B cell (primary cell): Measurements from ENCODE around the gene FMN1. TPM values are rescaled to one million over a fixed set of nuclear protein-coding genes. Genes with fewer than 3 reads are reported as not detected.

Source experiments
- ATAC-seq: fragments of 200-7000 bp; cut with Tn5 transposase; one replicate; pipeline ENCODE4 v1.10.0; 2021; ENCODE audit warnings: low read depth, mild to moderate bottlenecking, moderate number of reproducible peaks, moderate library complexity
- CTCF ChIA-PET: fragments of 350-600 bp; sonication (Branson Sonifier 250); formaldehyde crosslinking; loops from one replicate; lab custom pipeline; 2021; ENCODE audit warnings: antibody characterized with exemption, inconsistent platforms; lab: Charles Lee
- POLR2A ChIA-PET: fragments of 350-600 bp; sonication (Branson Sonifier 250); formaldehyde crosslinking; loops from one replicate; lab custom pipeline; 2021; ENCODE audit warnings: antibody characterized with exemption; lab: Charles Lee
- DNase-seq: peaks from one replicate; pipeline ENCODE4 v3.0.0; 2013
- H2AFZ ChIP-seq: 2 replicates; pipeline ENCODE4 v1.6.1; 2012; ENCODE audit warnings: mild to moderate bottlenecking, low read depth, low read length; ENCODE audit not compliant: insufficient read depth, poor library complexity, severe bottlenecking
- H3K27ac ChIP-seq, 2 donors: 1 replicate in 1 of 2; 2 replicates in 1 of 2; pipeline ENCODE4 v1.5.1; 2012 to 2013; ENCODE audit warnings: low read length in 2 of 2, mild to moderate bottlenecking in 2 of 2, moderate library complexity in 1 of 2
- H3K27me3 ChIP-seq, 4 experiments: fragments of 200-600 bp in 1 of 4; sonication (generic) in 1 of 4; replicated peaks in 1 of 4; 1 replicate in 2 of 4; 2 replicates in 2 of 4; pipeline versions ENCODE4 v1.6.1 to v1.7.0; 2013 to 2016; ENCODE audit warnings: low read length in 3 of 4, mild to moderate bottlenecking in 2 of 4, mixed read lengths in 1 of 4, moderate library complexity in 1 of 4; ENCODE audit not compliant: insufficient read depth in 4 of 4, control insufficient read depth in 3 of 4; ENCODE audit errors: control extremely low read depth in 1 of 4
- H3K36me3 ChIP-seq, 2 experiments: replicated peaks in 1 of 2; 1 replicate in 1 of 2; 2 replicates in 1 of 2; pipeline versions ENCODE4 v1.6.1 to v1.7.1; 2013; ENCODE audit warnings: low read length in 1 of 2; ENCODE audit not compliant: insufficient read depth in 2 of 2, control insufficient read depth in 1 of 2; ENCODE audit errors: control extremely low read depth in 1 of 2, extremely low read depth in 1 of 2
- H3K4me1 ChIP-seq, 2 donors: fragments of 200-600 bp in 1 of 2; sonication (generic) in 1 of 2; 1 replicate in 1 of 2; 2 replicates in 1 of 2; pipeline versions ENCODE4 v1.5.1 to v1.6.1; 2013 to 2017; ENCODE audit warnings: low read length in 2 of 2; ENCODE audit not compliant: control insufficient read depth in 2 of 2, insufficient read depth in 2 of 2
- H3K4me2 ChIP-seq: replicated peaks from 2 replicates; pipeline ENCODE3; 2012; ENCODE audit warnings: mild to moderate bottlenecking, low read depth, low read length; ENCODE audit not compliant: poor library complexity, severe bottlenecking
- H3K4me3 ChIP-seq, 5 experiments: fragments of 200-600 bp in 1 of 5; sonication (generic) in 1 of 5; 1 replicate in 3 of 5; 2 replicates in 2 of 5; pipeline versions ENCODE4 v1.5.1 to v1.7.0; 2011 to 2016; ENCODE audit warnings: low read length in 4 of 5, mild to moderate bottlenecking in 4 of 5, low read depth in 2 of 5, control low read depth in 1 of 5, moderate library complexity in 1 of 5; ENCODE audit not compliant: insufficient read depth in 1 of 5; ENCODE audit errors: control extremely low read depth in 1 of 5, extremely low read depth in 1 of 5
- H3K79me2 ChIP-seq: fragments of 200-600 bp; sonication (generic); one replicate; pipeline ENCODE4 v1.6.0; 2016; ENCODE audit warnings: low read length; ENCODE audit not compliant: control insufficient read depth, insufficient read depth
- H3K9ac ChIP-seq: fragments of 200-600 bp; sonication (generic); 2 replicates; pipeline ENCODE4 v1.6.1; 2017; ENCODE audit warnings: mild to moderate bottlenecking, low read length, moderate library complexity
- H3K9me3 ChIP-seq, 3 donors: one replicate each; pipeline versions ENCODE4 v1.6.1 to v1.7.1; 2013; ENCODE audit warnings: low read length in 2 of 3; ENCODE audit not compliant: control insufficient read depth in 2 of 3, insufficient read depth in 1 of 3; ENCODE audit errors: control extremely low read depth in 1 of 3
- H4K20me1 ChIP-seq: 2 replicates; pipeline ENCODE4 v1.6.0; 2012; ENCODE audit warnings: mild to moderate bottlenecking, low read length; ENCODE audit not compliant: insufficient read depth, control insufficient read depth, poor library complexity, severe bottlenecking
- H3K27ac Mint-ChIP-seq: one replicate; pipeline ENCODE4 v1.8.0; 2021; ENCODE audit warnings: mixed read lengths
- H3K27me3 Mint-ChIP-seq: one replicate; pipeline ENCODE4 v1.8.0; 2021; ENCODE audit warnings: mixed read lengths
- H3K4me1 Mint-ChIP-seq: one replicate; pipeline ENCODE4 v1.8.0; 2021; ENCODE audit warnings: mixed read lengths
- H3K4me3 Mint-ChIP-seq: one replicate; pipeline ENCODE4 v1.8.0; 2021; ENCODE audit warnings: mixed read lengths
- H3K9me3 Mint-ChIP-seq: one replicate; pipeline ENCODE4 v1.8.0; 2022; ENCODE audit warnings: mixed read lengths; ENCODE audit not compliant: insufficient read depth
- EZH2 ChIP-seq: IDR thresholded peaks from 2 replicates; pipeline ENCODE4 v1.6.1; 2012; ENCODE audit warnings: borderline replicate concordance, low read depth, mild to moderate bottlenecking, moderate library complexity, low read length; ENCODE audit not compliant: insufficient read depth, poor library complexity, severe bottlenecking
- WGBS: methylation state at CpG from one replicate; pipeline ENCODE4 v1.1.5; 2013; ENCODE audit warnings: missing lambda C conversion rate; ENCODE audit not compliant: insufficient coverage; 5-methylcytosine and 5-hydroxymethylcytosine counted together
- intact Hi-C: fragments of 100-400 bp; cut with micrococcal nuclease; formaldehyde crosslinking; loops from one replicate; pipeline ENCODE4 v1.10.0; 2022
- polyA plus RNA-seq: library from polyadenylated mRNA; depleted of rRNA; stranded (reverse); fragments of >200 nt; gene quantifications from 2 replicates; pipeline ENCODE4 v1.2.3, GENCODE V29; 2012
- total RNA-seq, 2 donors: library from RNA; stranded (reverse); fragments of 120-200 nt in 1 of 2; gene quantifications; 1 replicate in 1 of 2; 2 replicates in 1 of 2; pipeline versions ENCODE4 v1.2.3 to v1.2.4, GENCODE V29; 2013 to 2022
- TF ChIP-seq, protein P1 (sequence below): fragments of 200-600 bp; IDR thresholded peaks from one replicate; pipeline ENCODE4 v1.8.0; 2022; ENCODE audit warnings: antibody characterized with exemption, mild to moderate bottlenecking

Gene FMN1
- total and polyA plus RNA-seq, 2 donors (not counting 1 experiment from before 2014, with no cell fraction given): 0.21 to 0.96 TPM

DNA sequence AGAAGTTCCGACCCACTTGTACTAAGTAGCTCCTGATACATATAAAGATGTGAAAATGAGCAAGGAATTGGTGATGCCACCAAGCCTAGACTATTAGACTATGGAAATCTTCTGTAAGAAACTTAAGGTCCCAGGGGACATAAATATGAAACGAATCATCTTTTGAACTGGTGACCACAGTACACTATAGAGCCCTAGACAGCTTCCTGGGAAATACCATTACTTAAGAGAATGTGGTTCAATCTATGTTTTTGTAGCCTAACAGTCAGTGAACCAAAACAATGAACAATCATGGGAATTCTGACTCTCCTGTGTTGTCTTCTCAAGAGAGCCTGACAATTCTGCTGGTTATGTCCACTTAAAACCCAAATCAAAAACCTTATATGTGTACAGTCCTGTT lies 285.1 kb downstream of the FMN1 start:
- Histone ChIP-seq H3K27ac (no peak overlapping the region), H3K9ac (no peak overlapping the region), H3K4me2 (peak overlapping the region; percentile 68), H2AFZ (no peak overlapping the region), H4K20me1 (no peaks in the 10 kb centered on the region), H3K79me2 (no peaks in the 10 kb centered on the region), H3K9me3 (no peaks in the 10 kb centered on the region), H3K27me3 (no peaks in the 10 kb centered on the region), H3K4me1 (peaks cover 45 to 49% of the 10 kb centered on the region in 2 donors), H3K36me3 (no peaks in the 10 kb centered on the region), H3K4me3 (no peak overlapping the region)
- CTCF ChIA-PET: interaction anchor here (1.1 to 3.1 kb wide), 9 partner anchors 9 to 70 kb away, joined by 3 to 23 read pairs (median 6); no protein-coding TSS in a partner anchor
- TF ChIP-seq EZH2: no peak
- TF ChIP-seq, protein P1, sequence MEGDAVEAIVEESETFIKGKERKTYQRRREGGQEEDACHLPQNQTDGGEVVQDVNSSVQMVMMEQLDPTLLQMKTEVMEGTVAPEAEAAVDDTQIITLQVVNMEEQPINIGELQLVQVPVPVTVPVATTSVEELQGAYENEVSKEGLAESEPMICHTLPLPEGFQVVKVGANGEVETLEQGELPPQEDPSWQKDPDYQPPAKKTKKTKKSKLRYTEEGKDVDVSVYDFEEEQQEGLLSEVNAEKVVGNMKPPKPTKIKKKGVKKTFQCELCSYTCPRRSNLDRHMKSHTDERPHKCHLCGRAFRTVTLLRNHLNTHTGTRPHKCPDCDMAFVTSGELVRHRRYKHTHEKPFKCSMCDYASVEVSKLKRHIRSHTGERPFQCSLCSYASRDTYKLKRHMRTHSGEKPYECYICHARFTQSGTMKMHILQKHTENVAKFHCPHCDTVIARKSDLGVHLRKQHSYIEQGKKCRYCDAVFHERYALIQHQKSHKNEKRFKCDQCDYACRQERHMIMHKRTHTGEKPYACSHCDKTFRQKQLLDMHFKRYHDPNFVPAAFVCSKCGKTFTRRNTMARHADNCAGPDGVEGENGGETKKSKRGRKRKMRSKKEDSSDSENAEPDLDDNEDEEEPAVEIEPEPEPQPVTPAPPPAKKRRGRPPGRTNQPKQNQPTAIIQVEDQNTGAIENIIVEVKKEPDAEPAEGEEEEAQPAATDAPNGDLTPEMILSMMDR: no peak
- H3K4me1 Mint-ChIP-seq: peaks cover 58% of the 10 kb centered on the region
- ATAC-seq (no peak), DNase-seq (no peak)
- intact Hi-C loops: loop anchor here (2.0 kb wide), 1 partner anchor 75 kb away; no protein-coding TSS in a partner anchor
- H3K27ac Mint-ChIP-seq: peak overlapping the region; percentile 72
- H3K27me3 Mint-ChIP-seq: peaks cover 2% of the 10 kb centered on the region
- no CpG with 5 or more reads among the region's 2 CpGs for WGBS
- peak overlapping the region; percentile 68 for H3K4me3 Mint-ChIP-seq
- no peaks in the 10 kb centered on the region for H3K9me3 Mint-ChIP-seq
- POLR2A ChIA-PET: no interaction called here

DNA sequence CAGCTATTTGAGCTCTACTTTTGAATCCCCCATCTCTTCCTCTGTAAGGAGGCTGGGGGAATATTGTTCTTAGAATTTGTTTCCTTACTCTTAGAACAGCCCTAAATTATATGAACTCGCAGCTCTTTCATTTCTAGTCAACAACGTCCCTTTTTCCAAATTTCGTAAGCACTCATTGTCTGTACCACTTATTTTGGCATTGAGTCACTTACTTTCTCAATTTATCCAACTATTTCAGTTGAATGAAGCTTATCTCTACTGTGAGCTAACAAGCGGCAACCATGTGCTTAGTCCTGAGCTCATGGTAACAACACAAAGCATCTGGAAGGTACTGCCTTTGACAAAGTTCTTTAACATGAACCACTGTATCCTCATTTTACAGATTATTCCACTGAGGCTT lies 285.6 kb downstream of the FMN1 start:
- Histone ChIP-seq H3K9ac (peak overlapping the region; percentile 60), H3K27me3 (no peaks in the 10 kb centered on the region), H3K36me3 (no peaks in the 10 kb centered on the region), H3K4me3 (peak overlapping the region in 3 of 5 experiments; percentile 35 to 58 (median 51)), H3K9me3 (no peaks in the 10 kb centered on the region), H3K27ac (peak overlapping the region; percentile 52 to 53), H4K20me1 (no peaks in the 10 kb centered on the region), H3K79me2 (no peaks in the 10 kb centered on the region), H2AFZ (peak overlapping the region; percentile 11), H3K4me1 (peaks cover 50 to 55% of the 10 kb centered on the region in 2 donors), H3K4me2 (peak overlapping the region; percentile 68)
- intact Hi-C loops: loop anchor here (1.0 to 2.0 kb wide), 3 partner anchors 10 to 74 kb away; no protein-coding TSS in a partner anchor
- TF ChIP-seq, protein P1: no peak
- TF ChIP-seq EZH2: no peak
- Mint-ChIP-seq H3K9me3 (no peaks in the 10 kb centered on the region), H3K27ac (peak overlapping the region; percentile 72), H3K27me3 (no peaks in the 10 kb centered on the region), H3K4me1 (peaks cover 64% of the 10 kb centered on the region), H3K4me3 (peak overlapping the region; percentile 68)
- ChIA-PET POLR2A (interaction anchor here (0.9 to 1.2 kb wide), 3 partner anchors 9 to 36 kb away, joined by 3 to 9 read pairs (median 4); no protein-coding TSS in a partner anchor), CTCF (interaction anchor here (0.9 to 3.1 kb wide), 9 partner anchors 9 to 75 kb away, joined by 3 to 23 read pairs (median 6); no protein-coding TSS in a partner anchor)
- 73% methylated on average over 4 of the region's 4 CpGs for WGBS
- ATAC-seq (peak; percentile 14), DNase-seq (no peak)
